IPS DF 4.7 (cell line): Measurements from ENCODE around the gene CDON.

Experiments
- DNase-seq: peaks from one replicate; pipeline ENCODE4 v3.0.0-alpha.2; 2013; ENCODE audit warnings: low spot score; ENCODE audit errors: extremely low read depth

The CDON gene

GRCh38 chr11:126062679-126063506 lies at the start of gene CDON:
CDON (minus strand) TSS chr11:126062866; CDS start chr11:126023476, 39,390 bp downstream.
- DNase-seq: no peak

GRCh38 chr11:126111458-126112116 lies 48.9 kb upstream of the CDON start:
- DNase-seq: no peak

DNA sequence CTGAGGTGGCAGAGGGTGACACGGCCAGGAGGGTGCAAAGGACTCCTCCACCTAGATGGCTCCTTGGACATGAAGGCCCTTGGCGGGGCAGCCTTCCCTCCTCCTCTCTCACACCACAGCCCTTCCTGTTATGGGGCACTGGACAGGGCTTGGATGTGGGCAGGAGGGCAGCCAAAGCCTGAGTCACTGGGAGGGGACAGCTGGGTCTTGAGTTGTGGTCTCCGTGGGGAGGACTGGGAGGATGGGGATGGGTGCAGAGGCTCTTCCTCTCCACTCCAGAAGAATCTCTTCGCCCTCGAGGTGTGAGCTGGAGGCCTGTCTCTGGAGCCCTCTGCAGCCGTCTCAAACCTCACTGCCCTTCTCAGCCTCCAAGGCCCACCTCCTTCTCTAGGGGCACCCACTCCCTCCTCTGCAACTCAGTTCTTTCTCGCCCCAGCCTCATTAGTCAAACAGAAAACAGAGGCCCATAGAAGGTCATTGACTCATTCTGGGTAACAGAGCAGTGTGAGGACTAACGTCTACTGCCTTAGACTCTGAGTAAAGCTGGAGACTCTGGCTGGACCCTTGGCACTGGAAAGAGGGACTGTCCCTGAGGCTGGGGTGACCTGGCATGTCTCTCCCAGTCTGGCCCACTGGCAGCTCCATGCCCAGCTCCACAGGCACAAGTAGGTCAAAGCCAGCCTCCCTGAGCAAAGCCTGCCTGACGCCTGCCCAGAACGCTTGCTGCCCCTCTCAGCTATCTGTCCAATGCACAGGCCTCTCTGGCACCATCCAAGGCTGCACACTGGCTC lies 47.5 kb upstream of the CDON start:
- DNase-seq: no peak

DNA sequence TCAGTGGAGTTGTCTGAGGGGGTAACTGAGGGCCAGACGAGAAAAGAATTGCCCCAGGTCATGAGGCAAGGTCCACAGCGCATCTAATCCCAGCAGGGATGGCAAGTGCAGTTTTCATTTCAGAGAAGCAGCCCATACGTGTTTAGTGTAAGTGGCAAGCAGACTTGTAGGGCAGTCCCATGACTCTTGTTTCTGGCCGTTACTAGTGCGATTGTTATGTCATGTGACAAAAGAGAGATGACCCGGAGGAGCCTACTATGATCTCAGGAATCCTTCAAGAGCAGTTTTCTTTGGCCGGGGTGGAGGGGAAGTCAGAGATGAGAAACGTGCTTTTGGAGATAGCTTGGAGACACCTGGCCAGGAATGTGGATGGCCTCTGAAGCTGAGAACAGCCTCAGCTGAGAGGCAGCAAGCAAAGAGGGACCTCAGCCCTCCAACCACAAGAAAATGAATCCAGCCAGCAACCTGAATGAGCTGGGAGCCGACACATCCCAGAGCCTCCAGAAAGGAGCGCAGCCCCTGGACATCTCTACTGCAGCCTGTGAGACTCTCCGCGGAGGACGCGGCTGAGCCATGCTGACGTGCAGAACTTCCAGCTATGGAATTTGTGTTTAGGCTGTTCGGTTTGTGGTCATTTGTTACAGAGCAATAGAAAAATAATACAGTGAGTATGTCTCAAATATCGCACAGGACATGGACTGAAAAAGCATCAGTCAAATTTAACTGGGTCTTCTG lies 44.1 kb upstream of the CDON start:
- no peak for DNase-seq

DNA sequence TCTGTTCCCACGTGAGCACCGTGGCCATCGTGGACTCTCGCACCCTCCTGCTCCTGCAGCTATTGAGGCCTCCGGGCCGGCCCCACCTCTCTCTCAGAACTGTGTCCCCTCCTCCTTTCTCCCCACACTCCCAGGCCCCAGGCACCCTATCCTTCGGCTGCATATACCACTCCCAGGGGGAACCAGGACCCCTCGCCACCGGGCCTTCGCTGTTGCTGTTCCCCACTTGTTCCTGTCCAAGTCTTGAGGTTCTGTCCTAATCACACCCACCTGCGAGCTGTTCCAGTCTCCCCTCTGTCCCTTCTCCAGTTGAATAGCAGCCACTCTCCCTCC lies 43.0 kb upstream of the CDON start:
- no peak for DNase-seq

- no peak for DNase-seq
These were observed 42.5 kb upstream of the CDON start for GRCh38 chr11:126105022-126105747.

DNA sequence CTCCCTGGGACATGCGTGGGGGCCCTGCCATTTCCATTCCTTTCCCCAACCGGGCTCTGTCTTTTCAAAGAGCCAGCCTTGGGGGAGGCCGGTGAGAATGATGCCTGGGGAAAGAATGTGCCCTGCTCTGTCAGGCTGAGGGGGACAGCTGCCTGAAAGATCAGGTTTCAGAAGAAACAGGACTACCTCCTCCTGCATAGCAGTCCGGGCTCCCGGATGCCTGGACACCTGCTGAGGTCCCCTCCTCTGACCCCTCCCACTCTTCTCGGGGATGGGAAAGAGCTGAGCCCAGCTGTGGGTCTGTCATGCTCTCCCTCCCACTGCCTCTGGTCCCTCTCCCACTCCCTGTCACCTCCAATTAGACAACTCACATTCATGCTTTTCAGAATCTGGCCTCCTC lies 41.8 kb upstream of the CDON start:
- DNase-seq: peak; percentile 44

DNA sequence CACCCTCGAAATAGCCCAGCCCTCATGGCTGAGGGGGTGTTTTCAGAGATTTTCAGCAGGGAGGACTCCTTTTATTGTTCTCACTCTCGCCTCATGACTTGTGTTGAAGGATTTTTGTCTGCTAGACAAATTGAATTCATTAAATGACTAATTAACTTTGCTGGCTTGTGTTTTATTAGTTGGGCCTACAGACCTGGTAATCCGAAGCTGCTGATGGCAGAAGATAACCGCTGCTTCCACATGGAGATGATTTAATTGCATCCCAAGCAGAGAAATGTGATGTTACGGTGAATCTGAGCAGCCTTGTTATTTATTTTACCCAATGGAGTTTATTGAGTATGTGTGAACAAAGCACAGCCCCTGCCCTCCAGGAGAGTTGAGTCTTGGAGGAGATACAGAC lies 40.5 kb upstream of the CDON start:
- DNase-seq: no peak

GRCh38 chr11:126102436-126102981 lies 39.8 kb upstream of the CDON start:
- DNase-seq: no peak

- DNase-seq: no peak
These were observed 39.2 kb upstream of the CDON start for GRCh38 chr11:126101930-126102283.

DNA sequence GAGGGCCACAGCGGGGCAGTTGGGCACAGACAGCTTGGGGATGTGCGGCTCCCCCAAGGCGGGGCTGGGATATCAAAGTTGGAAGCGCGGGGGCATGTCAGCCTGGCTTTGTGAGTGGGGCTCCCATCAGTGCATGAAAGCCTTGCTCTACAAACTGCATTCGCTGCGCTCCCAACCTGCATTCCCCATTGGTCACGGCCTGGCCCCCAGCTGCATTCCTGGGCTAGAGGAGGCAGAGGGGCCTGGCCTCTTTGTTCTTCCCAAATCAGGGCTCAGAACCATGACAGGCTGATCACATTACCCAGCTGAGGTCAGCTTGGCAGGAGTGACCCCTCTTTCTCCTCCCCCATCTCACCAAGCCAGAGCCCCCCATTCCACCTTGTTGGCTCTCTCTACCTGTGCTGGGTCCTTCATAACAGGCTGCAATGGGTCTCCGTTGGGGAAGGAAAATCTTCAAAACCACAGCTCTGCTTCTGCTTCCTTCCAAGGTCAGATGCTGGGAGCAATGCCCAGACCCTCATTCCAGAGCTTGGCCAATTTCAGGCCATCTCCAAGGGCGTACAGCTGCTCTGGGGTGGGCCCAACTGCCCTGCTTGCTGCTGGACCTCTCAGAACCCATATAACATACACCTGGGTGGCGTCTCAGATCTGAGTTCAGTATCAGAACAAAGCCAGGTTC lies 38.7 kb upstream of the CDON start:
- DNase-seq: no peak

GRCh38 chr11:126100716-126101115 lies 38.0 kb upstream of the CDON start:
- DNase-seq: no peak

DNA sequence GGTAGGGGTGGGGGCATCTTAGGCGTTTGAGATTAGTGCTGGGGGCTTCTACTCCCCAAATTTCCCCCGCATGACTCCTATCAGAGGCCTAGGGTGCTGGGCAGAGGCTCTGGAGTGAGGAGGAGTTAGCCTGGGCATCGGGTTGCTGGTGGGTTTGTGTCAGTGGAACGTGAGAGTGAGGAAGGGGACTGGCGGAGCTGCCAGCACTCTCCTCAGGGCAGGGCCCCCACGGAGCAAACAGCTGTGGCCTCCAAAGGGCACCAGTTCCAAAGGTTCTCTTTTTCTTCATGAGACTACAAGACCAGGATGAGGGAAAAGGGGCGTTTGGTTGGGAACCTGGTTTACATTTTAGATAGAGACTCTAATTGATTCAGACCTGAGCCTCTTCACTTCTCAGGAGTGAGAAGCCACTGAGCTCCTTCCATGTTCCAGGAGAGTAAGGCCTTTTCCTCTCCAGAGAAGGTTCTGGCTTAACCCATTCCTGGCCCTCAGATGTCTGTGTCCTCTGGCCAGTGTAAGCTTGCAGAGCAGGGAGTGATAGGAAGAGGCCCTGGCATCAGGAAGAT lies 35.6 kb upstream of the CDON start:
- DNase-seq: no peak

DNA sequence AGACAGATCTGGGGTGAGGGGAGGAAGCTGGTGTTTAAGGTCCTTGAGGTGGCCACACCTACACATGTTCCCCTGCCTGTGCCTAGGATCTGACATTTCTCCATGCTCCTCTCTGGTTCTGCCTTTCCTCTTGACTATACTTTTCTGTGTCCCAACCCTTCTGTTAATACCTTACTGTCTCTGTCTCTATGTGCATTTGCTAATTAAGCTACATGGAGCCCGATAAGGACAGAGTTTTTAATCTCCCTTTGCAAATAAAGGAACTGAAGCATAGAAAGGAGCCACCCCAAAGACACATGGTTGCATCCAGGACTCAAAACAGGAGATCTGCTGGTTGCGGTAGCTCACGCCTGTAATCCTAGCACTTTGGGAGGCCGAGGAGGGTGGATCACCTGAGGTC lies 33.1 kb upstream of the CDON start:
- no peak for DNase-seq

GRCh38 chr11:126090452-126090851 lies 27.8 kb upstream of the CDON start:
- no peak for DNase-seq

- no peak for DNase-seq
These were observed 26.3 kb upstream of the CDON start for GRCh38 chr11:126088999-126089398.

- no peak for DNase-seq
These were observed 23.6 kb upstream of the CDON start for GRCh38 chr11:126086248-126086647.

- DNase-seq: no peak
These were observed 21.9 kb upstream of the CDON start for GRCh38 chr11:126084608-126084912.

- DNase-seq: no peak
These were observed 21.4 kb upstream of the CDON start for GRCh38 chr11:126083829-126084607.
